ENCODE data around the gene SLC37A4. TPM values are rescaled to one million over a fixed set of nuclear protein-coding genes. Genes with fewer than 3 reads are reported as not detected.
"Not testable (repeated sequence)": the region's sequence is repeated elsewhere in the genome, so short reads cannot be mapped to it uniquely, and the experiment has no call there.

Gene SLC37A4
- total and polyA plus RNA-seq, 12 donors: 9.2 to 38.9 (median 22.7) TPM

DNA sequence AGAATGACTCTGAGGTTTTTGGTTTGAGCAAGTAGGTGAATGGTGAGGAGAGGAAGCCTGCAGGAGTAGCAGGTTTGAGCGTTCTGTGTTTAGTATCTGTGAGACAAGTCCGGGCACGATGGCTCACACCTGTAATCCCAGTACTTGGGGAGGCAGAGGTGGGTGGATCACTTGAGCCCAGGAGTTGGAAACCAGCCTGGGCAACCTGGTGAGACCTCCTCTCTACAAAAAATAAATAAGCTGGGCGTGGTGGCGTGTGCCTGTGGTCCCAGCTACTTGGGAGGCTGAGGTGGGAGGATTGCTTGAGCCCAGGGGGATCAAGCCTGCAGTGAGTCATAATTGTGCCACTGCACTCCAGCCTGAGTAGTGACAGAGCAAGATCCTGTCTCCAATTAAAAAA is 42.4 kb downstream of the SLC37A4 start:
- TF ChIP-seq, protein P1, sequence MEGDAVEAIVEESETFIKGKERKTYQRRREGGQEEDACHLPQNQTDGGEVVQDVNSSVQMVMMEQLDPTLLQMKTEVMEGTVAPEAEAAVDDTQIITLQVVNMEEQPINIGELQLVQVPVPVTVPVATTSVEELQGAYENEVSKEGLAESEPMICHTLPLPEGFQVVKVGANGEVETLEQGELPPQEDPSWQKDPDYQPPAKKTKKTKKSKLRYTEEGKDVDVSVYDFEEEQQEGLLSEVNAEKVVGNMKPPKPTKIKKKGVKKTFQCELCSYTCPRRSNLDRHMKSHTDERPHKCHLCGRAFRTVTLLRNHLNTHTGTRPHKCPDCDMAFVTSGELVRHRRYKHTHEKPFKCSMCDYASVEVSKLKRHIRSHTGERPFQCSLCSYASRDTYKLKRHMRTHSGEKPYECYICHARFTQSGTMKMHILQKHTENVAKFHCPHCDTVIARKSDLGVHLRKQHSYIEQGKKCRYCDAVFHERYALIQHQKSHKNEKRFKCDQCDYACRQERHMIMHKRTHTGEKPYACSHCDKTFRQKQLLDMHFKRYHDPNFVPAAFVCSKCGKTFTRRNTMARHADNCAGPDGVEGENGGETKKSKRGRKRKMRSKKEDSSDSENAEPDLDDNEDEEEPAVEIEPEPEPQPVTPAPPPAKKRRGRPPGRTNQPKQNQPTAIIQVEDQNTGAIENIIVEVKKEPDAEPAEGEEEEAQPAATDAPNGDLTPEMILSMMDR (IDR thresholded peaks at IDR 0.05): no peak
- TF ChIP-seq POLR2A (IDR thresholded peaks at IDR 0.05): no peak
- intact Hi-C loops (cut with DNase I): no loop called here
- Histone ChIP-seq H3K9me3 (replicated peaks in 1 of 3) (no peaks in the 10 kb centered on the region), H3K36me3 (replicated peaks in 1 of 2) (no peaks in the 10 kb centered on the region), H3K4me1 (replicated peaks in 1 of 2) (no peaks in the 10 kb centered on the region), H3K27me3 (no peaks in the 10 kb centered on the region), H3K27ac (no peak overlapping the region), H3K4me3 (no peak overlapping the region)
- no peak for DNase-seq
- WGBS, 4 donors: 88 to 95% (median 92%) methylated on average over 5 of the region's 5 CpGs

DNA sequence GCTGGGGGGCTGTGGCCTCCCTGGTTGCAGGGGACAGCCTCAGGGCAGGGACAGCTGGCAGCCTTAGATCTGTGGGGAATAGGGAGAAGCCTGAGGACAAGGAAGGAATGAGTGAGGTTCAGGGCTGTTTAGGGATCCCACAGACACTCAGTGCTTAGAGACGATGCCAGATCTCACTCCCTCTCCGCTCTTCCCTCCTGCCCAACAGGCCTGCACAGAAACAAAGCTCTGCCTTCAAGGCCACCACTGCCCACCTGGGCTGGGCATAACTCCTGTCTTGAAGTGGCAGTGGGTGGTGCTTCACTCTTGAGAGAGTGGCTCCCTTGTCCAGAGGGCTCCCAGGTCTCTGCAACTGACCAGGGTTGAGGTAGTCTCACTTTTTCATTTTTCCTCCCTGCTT is 45.9 kb downstream of the SLC37A4 start:
- Histone ChIP-seq H3K9me3 (replicated peaks in 1 of 3) (no peaks in the 10 kb centered on the region), H3K27ac (no peak overlapping the region), H3K27me3 (no peaks in the 10 kb centered on the region), H3K36me3 (replicated peaks in 1 of 2) (no peaks in the 10 kb centered on the region), H3K4me1 (replicated peaks in 1 of 2) (peaks cover 0 to 10% of the 10 kb centered on the region in 2 donors), H3K4me3 (no peak overlapping the region)
- DNase-seq: no peak
- no peak for TF ChIP-seq POLR2A (IDR thresholded peaks at IDR 0.05)
- TF ChIP-seq, protein P1 (IDR thresholded peaks at IDR 0.05): no peak
- WGBS, 4 donors: 57 to 83% (median 74%) methylated on average over 2 of the region's 2 CpGs
- intact Hi-C loops (cut with DNase I): no loop called here

DNA sequence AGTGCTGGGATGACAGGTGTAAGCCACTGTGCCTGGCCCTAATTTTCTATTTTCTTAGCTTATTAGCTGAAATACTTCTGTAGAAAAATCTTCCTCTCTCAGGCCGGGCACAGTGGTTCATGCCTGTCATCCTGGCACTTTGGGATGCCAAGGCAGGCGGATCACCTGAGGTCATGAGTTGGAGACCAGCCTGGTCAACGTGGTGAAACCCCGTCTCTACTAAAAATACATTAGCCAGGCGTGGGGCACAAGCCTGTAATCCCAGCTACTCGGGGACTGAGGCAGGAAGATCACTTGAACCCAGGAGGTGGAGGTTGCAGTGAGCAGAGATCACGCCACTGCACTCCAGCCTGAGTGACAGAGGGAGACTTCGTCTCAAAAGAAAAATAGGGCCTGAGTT is 46.3 kb downstream of the SLC37A4 start:
- H3K27me3 ChIP-seq; H3K36me3 ChIP-seq (replicated peaks in 1 of 2); DNase-seq; H3K27ac ChIP-seq; H3K9me3 ChIP-seq (replicated peaks in 1 of 3); H3K4me3 ChIP-seq; intact Hi-C loops (cut with DNase I): not testable (repeated sequence)
- 68 to 72% (median 70%) methylated on average over 8 of the region's 8 CpGs for WGBS, 4 donors
- peaks cover 0 to 11% of the 10 kb centered on the region in 2 donors for H3K4me1 ChIP-seq (replicated peaks in 1 of 2)

DNA sequence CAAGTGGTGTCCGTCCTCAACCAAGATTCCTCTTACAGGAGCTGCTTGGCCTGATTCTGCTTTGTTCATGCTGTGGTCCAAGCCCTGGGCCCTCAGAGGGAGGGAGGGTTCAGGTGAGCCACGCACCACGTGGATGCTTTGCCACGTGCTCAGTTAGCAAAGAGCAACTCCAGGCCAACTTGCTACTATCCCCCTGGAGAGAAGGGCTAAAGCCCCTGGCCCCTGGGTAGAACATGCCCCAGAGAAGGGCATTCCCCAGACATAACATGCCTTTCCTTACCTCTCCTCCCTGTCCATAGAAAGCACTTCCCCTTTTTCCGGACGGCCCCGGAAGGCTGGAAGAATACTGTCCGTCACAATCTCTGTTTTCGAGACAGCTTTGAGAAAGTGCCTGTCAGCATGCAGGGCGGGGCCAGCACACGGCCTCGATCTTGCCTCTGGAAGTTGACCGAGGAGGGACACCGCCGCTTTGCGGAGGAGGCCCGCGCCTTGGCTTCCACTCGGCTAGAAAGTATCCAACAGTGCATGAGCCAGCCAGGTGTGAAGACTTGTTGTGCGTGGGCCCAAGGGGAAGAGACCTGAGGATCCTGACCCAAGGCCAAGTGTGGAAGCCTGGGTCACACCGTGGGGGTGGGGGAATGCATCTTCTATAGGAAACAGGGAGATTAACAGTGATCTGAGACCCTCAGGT is 50.3 kb downstream of the SLC37A4 start:
- Histone ChIP-seq H3K27ac (no peak overlapping the region), H3K27me3 (no peaks in the 10 kb centered on the region), H3K9me3 (replicated peaks in 1 of 3) (no peaks in the 10 kb centered on the region), H3K36me3 (replicated peaks in 1 of 2) (no peaks in the 10 kb centered on the region), H3K4me1 (replicated peaks in 1 of 2) (peaks cover 0 to 11% of the 10 kb centered on the region in 2 donors), H3K4me3 (peak overlapping the region in 1 of 4 donors; percentile 15)
- DNase-seq: peak in 6 of 7 donors; percentile 31 to 65 (median 47)
- intact Hi-C loops (cut with DNase I): no loop called here
- 26 to 37% (median 34%) methylated on average over 12 to 21 of the region's 21 CpGs for WGBS, 4 donors
- TF ChIP-seq, protein P1 (IDR thresholded peaks at IDR 0.05): no peak
- no peak for TF ChIP-seq POLR2A (IDR thresholded peaks at IDR 0.05)

GRCh38 chr11:118979434-118979833 is 51.2 kb downstream of the SLC37A4 start:
- no peaks in the 10 kb centered on the region for H3K27me3 ChIP-seq
- TF ChIP-seq, protein P1 (IDR thresholded peaks at IDR 0.05): no peak
- no peak for TF ChIP-seq POLR2A (IDR thresholded peaks at IDR 0.05)
- no peak overlapping the region for H3K27ac ChIP-seq
- H3K4me1 ChIP-seq (replicated peaks in 1 of 2): peaks cover 0 to 11% of the 10 kb centered on the region in 2 donors
- WGBS, 4 donors: 50 to 80% (median 57%) methylated on average over 1 to 9 of the region's 9 CpGs
- no peak overlapping the region for H3K4me3 ChIP-seq
- H3K9me3 ChIP-seq (replicated peaks in 1 of 3): no peaks in the 10 kb centered on the region
- intact Hi-C loops (cut with DNase I): no loop called here
- no peaks in the 10 kb centered on the region for H3K36me3 ChIP-seq (replicated peaks in 1 of 2)
- no peak for DNase-seq
